ENCODE results near the gene PLXNC1.

PLXNC1 gene

DNA sequence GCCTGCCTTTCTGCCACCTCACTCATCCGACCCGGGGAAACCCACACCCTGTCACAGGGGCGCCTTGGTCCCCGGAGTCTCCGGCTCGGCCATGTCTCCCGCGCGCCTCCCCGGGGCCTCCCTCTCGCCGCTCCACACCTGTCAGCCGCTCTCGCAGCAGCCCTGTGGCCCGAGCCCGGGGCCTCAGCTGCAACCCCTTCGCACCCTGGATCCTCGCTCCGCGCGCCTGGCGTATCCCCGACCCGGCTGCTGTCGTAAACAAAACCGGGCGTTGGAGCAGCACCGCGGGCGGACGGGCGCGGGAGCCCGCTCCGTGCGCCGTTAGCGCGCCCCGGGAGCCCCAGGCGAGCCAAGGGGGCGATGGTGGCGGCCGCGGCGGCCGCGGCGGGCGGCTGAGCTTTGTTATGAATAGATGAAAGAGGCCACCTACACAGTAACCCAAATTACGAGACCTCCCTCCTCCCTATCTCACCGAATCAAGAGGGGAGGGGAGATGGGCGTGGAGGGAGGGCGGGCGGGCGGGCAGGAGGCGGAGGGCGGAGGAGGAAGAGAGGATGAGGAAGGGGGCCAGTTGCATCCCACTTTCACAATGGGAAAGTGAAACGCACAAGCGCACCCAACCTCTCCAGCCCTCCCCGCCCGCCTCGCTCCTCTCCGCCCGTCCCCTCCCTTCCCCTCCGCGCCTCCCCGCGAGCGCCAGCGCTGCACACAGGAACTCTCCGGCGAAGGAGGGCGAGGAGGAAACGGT, at the start of gene PLXNC1:
Gene PLXNC1, plus strand, starts transcription at position 587 of the 748 bp plus-strand sequence. CDS start 395 bp downstream, outside the sequence.
- no peak for DNase-seq

DNA sequence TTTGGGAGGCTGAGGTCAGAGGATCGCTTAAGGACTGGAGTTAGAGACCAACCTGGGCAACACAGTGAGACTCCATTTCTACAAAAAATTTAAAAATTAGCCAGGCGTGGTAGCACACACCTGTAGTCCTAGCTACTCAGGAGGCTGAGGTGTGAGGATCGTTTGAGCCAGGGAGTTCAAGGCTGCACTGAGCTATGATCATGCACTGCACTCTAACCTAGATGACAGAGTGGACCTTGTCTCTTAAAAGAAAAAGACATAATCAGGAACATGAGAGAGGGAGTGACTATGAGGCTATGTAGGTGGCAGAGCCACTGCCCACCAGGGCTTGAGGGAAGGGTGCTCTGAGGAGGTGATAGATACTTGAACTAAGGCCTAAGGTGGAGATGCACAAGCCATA, 49.2 kb upstream of the PLXNC1 start:
- no peak for DNase-seq

GRCh38 chr12:94099632-94100031, 48.7 kb upstream of the PLXNC1 start:
- no peak for DNase-seq

DNA sequence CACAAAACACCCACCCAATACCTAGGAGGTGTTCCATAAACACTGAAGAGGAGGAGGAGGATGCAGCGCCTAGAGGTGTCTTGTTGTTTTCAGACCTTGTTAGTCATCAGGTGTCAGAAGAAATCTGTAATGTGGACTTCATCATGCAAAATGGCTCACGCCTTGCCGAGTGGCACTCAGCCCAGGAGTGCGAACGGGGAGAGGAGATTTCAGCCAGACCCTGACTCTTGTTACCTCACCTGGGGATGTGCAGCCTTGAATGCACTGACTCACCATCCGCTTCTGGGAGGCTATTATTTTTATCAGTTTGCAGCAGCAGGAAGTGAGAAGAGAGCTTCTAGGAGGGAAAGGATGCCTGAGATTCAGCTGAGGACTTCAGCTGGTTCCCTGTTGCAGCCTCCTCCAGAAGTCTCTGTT, 48.2 kb upstream of the PLXNC1 start:
- DNase-seq = no peak

GRCh38 chr12:94100990-94101737, 47.2 kb upstream of the PLXNC1 start:
- peak; percentile 65 for DNase-seq

DNA sequence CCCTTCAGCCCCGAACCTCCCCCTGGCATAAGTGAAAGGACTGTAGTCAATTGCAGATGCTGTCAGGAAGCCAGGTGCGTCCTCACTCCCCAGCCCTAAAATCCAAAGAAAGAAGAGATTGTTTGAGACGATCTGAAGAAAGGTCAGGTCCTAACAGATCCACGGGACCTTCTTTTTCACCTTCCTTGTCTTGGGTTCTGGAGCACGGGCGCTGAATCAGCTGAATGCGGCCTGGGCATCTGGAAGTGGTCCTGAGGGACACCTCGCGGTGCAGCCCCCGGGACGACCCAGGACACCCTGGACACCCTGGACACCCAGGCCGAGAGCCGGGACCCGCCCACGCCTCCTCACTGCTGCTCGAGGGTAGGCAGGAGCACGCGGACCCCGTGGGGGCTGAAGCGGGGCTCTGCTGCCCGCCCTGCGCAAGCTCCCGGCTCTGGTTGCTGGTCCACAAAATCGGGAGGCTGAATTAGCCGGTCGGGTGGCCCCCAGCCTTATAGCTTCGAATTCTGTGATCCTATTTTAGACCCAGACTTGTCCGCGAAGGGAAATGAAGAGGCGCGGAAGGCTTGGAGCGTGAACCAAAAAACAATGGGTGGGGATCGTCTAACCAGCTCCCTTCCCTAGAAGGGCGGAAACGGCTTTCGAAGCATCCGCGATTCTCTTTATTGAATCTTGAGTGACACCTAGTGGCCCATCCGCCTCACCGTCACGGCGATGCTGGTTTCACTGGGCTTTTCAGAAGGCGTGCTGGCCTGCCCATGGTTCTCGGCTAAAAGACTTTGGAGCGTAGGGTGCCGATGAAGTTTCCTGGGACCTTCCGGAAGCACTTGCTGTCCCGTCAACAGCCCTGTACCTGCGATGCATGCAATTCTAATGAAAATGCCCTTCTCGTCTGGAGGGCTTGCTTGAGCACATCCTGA, 46.4 kb upstream of the PLXNC1 start:
- DNase-seq = peak; percentile 49

DNA sequence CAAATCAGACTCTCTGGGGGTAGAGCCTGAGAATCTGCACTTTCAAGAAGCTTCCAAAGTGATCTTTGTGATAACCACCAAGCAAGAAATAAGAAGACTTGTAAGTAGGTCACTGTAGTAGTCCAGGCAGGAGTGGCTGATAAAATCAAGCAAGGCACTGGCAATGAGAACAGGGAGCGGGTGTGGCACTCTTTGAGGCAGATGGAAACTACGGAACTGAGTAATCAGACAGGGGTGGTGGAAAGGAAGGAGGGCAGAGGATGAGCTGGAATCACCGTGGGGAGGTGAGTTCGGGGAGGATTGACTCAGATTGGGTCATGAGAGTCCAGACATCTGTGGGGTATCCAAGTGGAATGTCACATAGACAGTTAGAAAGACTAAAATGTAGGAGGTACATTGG, 44.4 kb upstream of the PLXNC1 start:
- no peak for DNase-seq

GRCh38 chr12:94107910-94108309, 40.5 kb upstream of the PLXNC1 start:
- no peak for DNase-seq

- DNase-seq = no peak
Observed at GRCh38 chr12:94109160-94109559, 39.2 kb upstream of the PLXNC1 start.

- no peak for DNase-seq
Observed at GRCh38 chr12:94110258-94110657, 38.1 kb upstream of the PLXNC1 start.

GRCh38 chr12:94111302-94111701, 37.1 kb upstream of the PLXNC1 start:
- DNase-seq = no peak

GRCh38 chr12:94112121-94112520, 36.3 kb upstream of the PLXNC1 start:
- no peak for DNase-seq

DNA sequence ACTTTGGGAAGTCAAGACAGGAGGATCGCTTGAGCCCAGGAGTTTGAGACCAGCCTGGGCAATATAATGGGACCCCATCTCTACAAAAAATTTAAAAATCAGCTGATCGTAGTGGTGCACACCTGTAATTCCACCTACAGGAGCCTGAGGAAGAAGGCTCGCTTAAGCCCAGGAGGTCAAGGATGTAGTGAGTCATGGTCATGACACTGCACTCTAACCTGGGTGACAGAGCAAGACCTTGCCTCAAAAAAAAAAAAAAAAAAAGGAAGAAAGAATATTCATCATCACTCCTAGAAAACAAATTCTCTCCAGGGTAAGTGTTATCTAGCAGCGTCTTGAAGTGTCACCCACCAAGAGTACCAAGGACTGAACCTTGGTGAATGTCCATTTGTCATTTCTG, 34.2 kb upstream of the PLXNC1 start:
- DNase-seq = no peak

DNA sequence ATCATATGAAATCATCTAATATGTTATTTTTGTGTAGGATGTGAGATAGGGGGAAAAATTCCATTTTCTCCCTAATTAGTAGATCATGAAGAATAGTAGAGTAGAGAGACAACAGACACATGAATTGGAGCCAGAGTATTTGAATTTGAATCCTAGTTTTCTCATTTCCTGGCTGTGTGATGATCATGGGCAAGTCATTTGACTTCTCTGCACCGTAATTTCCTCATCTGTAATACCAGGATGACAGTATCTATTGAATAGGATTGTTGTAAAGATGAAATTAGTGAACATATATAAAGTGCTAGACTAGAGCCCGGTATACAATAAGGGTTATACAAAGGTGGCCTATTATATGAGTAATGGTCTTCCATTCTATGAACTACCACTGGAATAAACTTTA, 32.2 kb upstream of the PLXNC1 start:
- DNase-seq = no peak

DNA sequence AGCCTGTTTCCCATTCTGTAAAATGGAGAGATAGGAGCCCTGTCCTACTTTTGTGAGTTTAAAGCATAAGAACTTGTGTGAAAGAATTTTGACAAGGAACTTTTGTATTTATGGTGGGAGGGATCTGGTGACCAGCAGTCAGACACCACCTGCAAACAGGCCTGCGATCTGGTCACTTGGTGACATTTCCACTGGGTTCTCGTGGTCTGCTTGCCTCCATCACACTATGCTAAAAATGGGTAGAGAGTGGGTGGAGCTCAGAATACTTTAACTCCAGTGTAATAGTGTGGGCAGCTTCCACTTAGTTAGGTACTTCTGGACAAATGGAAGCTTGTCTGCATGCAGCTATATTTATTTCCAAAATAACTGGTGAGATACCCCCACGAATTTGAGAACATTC, 26.5 kb upstream of the PLXNC1 start:
- DNase-seq = no peak

DNA sequence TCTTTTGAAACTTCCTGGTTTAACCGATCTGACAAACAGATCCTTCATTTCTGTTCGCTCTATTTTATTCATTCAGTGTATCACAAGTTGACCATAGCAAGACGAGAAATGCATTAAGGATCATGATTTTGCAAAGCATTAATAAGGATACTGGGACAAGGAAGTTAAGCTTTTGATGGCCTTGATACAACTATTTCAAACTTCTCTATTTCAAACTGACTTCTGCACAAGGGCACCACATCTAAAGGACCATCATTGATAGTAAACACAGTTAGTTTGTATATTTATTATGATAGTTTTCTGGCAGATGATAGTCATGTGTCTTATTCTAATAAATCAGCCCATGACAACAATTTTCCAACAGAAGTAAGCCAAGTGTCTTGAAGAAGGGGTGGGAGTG, 25.8 kb upstream of the PLXNC1 start:
- DNase-seq = no peak

- DNase-seq = no peak
Observed at GRCh38 chr12:94123127-94123526, 25.2 kb upstream of the PLXNC1 start.

GRCh38 chr12:94126067-94126466, 22.3 kb upstream of the PLXNC1 start:
- no peak for DNase-seq

- no peak for DNase-seq
Observed at GRCh38 chr12:94127239-94128131, 20.9 kb upstream of the PLXNC1 start.

DNA sequence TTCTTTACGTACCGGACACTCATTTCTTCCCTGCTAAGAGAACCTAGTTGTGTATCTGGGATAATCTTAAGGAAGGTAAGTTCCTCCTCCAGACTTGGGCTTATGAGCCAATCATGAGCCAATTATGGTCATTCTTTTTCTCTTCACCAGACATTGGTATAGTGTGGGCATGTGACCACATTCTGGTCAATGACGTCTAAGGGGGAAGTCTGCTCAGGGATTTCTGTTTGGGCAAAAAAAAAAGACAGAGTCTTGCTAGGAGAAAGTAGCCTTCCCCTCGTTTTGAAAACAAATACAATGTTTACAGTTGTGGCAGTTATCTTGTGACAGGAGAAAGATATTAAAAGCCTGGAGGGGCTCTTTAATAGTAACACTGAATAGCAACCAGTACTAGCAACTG, 20.1 kb upstream of the PLXNC1 start:
- DNase-seq = no peak

DNA sequence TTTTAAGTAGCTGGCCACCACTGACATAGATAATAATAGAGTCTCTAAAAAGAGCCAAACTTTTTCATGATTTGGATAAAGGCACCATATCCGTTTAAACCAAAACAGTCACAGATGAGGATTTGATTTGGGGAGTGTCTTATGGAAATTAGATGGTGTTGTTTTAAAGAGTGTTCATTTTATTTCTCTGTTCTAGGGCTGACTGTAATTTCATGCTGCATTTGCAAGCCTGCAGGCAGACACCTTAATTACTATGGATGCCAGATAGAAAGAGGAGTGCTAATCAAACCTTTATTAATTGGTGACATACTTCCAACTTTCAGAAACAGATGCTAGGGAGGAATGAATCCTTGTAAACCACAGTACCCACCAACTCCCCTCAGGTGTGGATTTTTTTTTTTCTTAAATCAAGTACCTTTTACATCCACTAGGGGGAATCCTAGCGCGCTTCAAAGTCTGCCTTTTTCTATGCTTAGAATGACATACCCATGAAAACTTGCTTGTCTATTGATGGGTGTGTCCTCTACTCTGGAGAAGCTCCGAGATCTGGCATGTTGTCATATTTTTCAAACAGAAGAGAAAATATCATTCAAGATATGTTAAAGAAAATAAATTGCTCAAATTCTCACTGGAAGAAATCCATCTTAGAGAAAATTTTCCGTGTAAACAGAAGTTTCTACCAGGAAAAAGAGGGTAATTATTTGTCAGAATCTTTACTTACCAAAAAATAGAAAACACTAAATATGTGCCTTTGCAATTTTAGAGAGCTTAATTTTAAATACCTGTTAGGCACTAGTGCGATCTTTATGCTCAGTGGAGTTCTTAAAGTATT, 14.2 kb upstream of the PLXNC1 start:
- DNase-seq = peak; percentile 40
